ENCODE data around the gene NSMF. TPM values are rescaled to one million over a fixed set of nuclear protein-coding genes. Genes with fewer than 3 reads are reported as not detected.

Gene NSMF
- polyA plus RNA-seq, 1 of the 3 experiments (the other 2 are of a cell fraction) = 58.8 TPM

DNA sequence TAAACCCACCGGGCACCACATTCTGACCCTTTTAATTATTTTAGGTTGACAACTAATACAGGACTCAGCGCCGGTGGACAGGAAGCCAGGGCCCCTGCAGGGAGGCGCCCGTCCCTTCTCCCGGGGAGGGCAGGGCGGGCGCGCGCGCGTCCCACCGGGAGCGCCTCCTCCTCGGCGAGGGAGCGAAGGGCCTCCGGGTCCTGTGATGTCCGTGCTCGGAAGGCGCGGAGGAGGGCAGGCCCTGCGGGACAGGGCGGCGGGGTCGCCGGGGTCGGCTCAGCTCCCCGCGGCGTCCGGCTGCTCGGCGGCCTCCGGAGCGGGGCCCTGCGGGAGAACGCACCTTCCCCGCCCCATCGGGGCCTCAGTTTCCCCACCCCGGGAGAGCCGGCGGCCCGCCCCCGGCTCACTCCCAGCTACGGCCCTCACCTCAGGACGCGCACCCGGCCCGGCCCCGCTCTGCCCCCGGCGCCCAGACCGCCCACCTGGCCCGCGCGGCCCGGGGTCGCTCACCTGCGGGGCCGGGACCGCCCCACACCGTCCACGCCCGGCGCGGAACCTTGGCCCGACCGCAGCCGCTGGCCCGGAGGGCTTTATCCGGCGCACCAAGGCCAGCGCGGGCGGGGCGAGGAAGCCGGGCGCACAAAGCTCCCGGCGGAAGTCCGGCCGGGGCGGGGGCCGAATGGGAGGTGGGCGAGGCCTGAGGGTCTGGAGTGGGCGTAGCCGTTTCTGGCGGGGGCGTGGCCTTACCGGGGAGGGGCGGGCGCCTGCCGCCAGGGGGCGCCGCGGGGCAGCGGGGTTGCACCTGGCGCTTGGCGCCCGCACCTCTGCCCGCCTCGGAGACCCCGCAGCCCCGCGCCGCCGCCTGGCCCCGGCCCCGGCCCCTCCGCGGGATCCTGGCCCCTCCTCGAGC, 36.3 kb downstream of the NSMF start, which contains the start of the genes EXD3 and NOXA1:
Gene EXD3 (minus strand): TSS at position 559 of the 910 bp plus-strand sequence. CDS start 27,805 bp downstream, outside the sequence.
Gene NOXA1 (plus strand): TSS at position 790 of the 910 bp plus-strand sequence. CDS start 137 bp downstream, outside the sequence.
- Histone ChIP-seq H3K9me3 (no peaks in the 10 kb centered on the region), H3K27me3 (ENCODE audit: insufficient read depth) (no peaks in the 10 kb centered on the region), H2AFZ (ENCODE audit: low read depth) (peak within 1 kb of the TSS; percentile 88), H3K4me3 (ENCODE audit: low read depth in 2 of 2, low read length in 1 of 2) (peak within 1 kb of the TSS; percentile 81 to 86), H3K79me2 (ENCODE audit: insufficient read depth) (peaks cover 33% of the 10 kb centered on the region), H3K36me3 (replicated peaks in 1 of 2; ENCODE audit: control insufficient read depth in 1 of 2, insufficient read depth in 2 of 2, low read length in 1 of 2) (no peaks in the 10 kb centered on the region), H3K9ac (peak within 1 kb of the TSS; percentile 71), H3K9me2 (no peaks in the 10 kb centered on the region), H3K4me1 (ENCODE audit: control insufficient read depth in 1 of 2, insufficient read depth in 2 of 2, low read depth in 1 of 2, low read length in 1 of 2) (peaks cover 0 to 21% of the 10 kb centered on the region in 2 experiments; a peak in 2 of 4 replicates), H3K4me2 (peak within 1 kb of the TSS; percentile 93), H4K20me1 (ENCODE audit: insufficient read depth) (no peaks in the 10 kb centered on the region), H3K27ac (ENCODE audit: low read depth in 2 of 2, low read length in 1 of 2) (peak within 1 kb of the TSS in 1 of 2 experiments; percentile 31; a peak in 1 of 4 replicates), H3F3A (replicated peaks; ENCODE audit: insufficient read depth) (peaks cover 17% of the 10 kb centered on the region)
- WGBS (ENCODE audit: low lambda C conversion rate) = under 1% methylated on average over 19 of the region's 113 CpGs
- POLR2A ChIA-PET = interaction anchor here (0.6 to 1.2 kb wide), 11 partner anchors 12 to 222 kb away, joined by 3 to 5 read pairs (median 3); partner anchors contain the start of gene NRARP
- CTCF ChIA-PET = interaction anchor here (0.6 to 4.4 kb wide), 45 partner anchors 9 to 989 kb away, joined by 3 to 27 read pairs (median 5); partner anchors contain the start of genes ENTPD8, MRPL41, NRARP and NSMF
- DNase-seq = peak; percentile 100
- no peak; the same call in 1 of the 2 replicates for TF ChIP-seq MXI1 (IDR thresholded peaks at IDR 0.05; ENCODE audit: low read depth, low read length)
- TF ChIP-seq EZH2phosphoT487 (IDR thresholded peaks at IDR 0.05; ENCODE audit: borderline replicate concordance, low read depth) = no peak
- TF ChIP-seq, protein P1, sequence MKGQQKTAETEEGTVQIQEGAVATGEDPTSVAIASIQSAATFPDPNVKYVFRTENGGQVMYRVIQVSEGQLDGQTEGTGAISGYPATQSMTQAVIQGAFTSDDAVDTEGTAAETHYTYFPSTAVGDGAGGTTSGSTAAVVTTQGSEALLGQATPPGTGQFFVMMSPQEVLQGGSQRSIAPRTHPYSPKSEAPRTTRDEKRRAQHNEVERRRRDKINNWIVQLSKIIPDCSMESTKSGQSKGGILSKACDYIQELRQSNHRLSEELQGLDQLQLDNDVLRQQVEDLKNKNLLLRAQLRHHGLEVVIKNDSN (IDR thresholded peaks at IDR 0.05; ENCODE audit: borderline replicate concordance, low read depth) = peak; percentile 44; the same call in 1 of the 2 replicates
- TF ChIP-seq RAD21 (IDR thresholded peaks at IDR 0.05; ENCODE audit: low read length) = peak; percentile 49
- TF ChIP-seq, protein P2, sequence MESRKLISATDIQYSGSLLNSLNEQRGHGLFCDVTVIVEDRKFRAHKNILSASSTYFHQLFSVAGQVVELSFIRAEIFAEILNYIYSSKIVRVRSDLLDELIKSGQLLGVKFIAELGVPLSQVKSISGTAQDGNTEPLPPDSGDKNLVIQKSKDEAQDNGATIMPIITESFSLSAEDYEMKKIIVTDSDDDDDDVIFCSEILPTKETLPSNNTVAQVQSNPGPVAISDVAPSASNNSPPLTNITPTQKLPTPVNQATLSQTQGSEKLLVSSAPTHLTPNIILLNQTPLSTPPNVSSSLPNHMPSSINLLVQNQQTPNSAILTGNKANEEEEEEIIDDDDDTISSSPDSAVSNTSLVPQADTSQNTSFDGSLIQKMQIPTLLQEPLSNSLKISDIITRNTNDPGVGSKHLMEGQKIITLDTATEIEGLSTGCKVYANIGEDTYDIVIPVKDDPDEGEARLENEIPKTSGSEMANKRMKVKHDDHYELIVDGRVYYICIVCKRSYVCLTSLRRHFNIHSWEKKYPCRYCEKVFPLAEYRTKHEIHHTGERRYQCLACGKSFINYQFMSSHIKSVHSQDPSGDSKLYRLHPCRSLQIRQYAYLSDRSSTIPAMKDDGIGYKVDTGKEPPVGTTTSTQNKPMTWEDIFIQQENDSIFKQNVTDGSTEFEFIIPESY (IDR thresholded peaks at IDR 0.05; ENCODE audit: borderline replicate concordance, low read depth) = peak; percentile 32; the same call in 1 of the 2 replicates
- TF ChIP-seq GATA2 (CRISPR knock-in tag; IDR thresholded peaks at IDR 0.05) = no peak
- TF ChIP-seq FOXM1 (IDR thresholded peaks at IDR 0.05; ENCODE audit: low read depth) = no peak
- TF ChIP-seq NFIC (IDR thresholded peaks at IDR 0.05; ENCODE audit: borderline replicate concordance) = 0 out of 2 replicates have a peak, but pooled peaks have one; percentile 11
- TF ChIP-seq, protein P3, sequence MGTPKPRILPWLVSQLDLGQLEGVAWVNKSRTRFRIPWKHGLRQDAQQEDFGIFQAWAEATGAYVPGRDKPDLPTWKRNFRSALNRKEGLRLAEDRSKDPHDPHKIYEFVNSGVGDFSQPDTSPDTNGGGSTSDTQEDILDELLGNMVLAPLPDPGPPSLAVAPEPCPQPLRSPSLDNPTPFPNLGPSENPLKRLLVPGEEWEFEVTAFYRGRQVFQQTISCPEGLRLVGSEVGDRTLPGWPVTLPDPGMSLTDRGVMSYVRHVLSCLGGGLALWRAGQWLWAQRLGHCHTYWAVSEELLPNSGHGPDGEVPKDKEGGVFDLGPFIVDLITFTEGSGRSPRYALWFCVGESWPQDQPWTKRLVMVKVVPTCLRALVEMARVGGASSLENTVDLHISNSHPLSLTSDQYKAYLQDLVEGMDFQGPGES (IDR thresholded peaks at IDR 0.05; ENCODE audit: low read depth, low read length) = no peak
- TF ChIP-seq POLR2AphosphoS5 (IDR thresholded peaks at IDR 0.05; ENCODE audit: low read depth, low read length) = no peak; the same call in 1 of the 2 replicates
- TF ChIP-seq TAF1 (IDR thresholded peaks at IDR 0.05; ENCODE audit: borderline replicate concordance, low read depth, low read length) = peak; percentile 86
- no peak for TF ChIP-seq FOXJ3 (CRISPR knock-in tag; IDR thresholded peaks at IDR 0.05)
- peak; percentile 45; the same call in 1 of the 2 replicates for TF ChIP-seq SMC3 (IDR thresholded peaks at IDR 0.05; ENCODE audit: low read depth, low read length)
- peak; percentile 56; the same call in 1 of the 2 replicates for TF ChIP-seq SIN3A (IDR thresholded peaks at IDR 0.05; ENCODE audit: borderline replicate concordance, low read depth, low read length)
- peak; percentile 78 for TF ChIP-seq ELF1 (IDR thresholded peaks at IDR 0.05)
- 0 out of 2 replicates have a peak, but pooled peaks have one; percentile 12 for TF ChIP-seq RCOR1 (IDR thresholded peaks at IDR 0.05; ENCODE audit: low read length)
- no peak for TF ChIP-seq MEF2A (IDR thresholded peaks at IDR 0.05; ENCODE audit: borderline replicate concordance, low read depth)
- TF ChIP-seq, protein P4, sequence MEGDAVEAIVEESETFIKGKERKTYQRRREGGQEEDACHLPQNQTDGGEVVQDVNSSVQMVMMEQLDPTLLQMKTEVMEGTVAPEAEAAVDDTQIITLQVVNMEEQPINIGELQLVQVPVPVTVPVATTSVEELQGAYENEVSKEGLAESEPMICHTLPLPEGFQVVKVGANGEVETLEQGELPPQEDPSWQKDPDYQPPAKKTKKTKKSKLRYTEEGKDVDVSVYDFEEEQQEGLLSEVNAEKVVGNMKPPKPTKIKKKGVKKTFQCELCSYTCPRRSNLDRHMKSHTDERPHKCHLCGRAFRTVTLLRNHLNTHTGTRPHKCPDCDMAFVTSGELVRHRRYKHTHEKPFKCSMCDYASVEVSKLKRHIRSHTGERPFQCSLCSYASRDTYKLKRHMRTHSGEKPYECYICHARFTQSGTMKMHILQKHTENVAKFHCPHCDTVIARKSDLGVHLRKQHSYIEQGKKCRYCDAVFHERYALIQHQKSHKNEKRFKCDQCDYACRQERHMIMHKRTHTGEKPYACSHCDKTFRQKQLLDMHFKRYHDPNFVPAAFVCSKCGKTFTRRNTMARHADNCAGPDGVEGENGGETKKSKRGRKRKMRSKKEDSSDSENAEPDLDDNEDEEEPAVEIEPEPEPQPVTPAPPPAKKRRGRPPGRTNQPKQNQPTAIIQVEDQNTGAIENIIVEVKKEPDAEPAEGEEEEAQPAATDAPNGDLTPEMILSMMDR (IDR thresholded peaks at IDR 0.05) = peak; percentile 58
- TF ChIP-seq TCF12 (IDR thresholded peaks at IDR 0.05) = peak; percentile 21; the same call in 1 of the 2 replicates
- TF ChIP-seq, protein P5, sequence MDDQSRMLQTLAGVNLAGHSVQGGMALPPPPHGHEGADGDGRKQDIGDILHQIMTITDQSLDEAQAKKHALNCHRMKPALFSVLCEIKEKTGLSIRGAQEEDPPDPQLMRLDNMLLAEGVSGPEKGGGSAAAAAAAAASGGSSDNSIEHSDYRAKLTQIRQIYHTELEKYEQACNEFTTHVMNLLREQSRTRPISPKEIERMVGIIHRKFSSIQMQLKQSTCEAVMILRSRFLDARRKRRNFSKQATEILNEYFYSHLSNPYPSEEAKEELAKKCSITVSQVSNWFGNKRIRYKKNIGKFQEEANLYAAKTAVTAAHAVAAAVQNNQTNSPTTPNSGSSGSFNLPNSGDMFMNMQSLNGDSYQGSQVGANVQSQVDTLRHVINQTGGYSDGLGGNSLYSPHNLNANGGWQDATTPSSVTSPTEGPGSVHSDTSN (IDR thresholded peaks at IDR 0.05) = no peak
- no peak for TF ChIP-seq RXRA (IDR thresholded peaks at IDR 0.05; ENCODE audit: borderline replicate concordance, low read depth)
